GM19438 (cell line): ENCODE results near the gene MYL5.
"Not testable (repeated sequence)": the region's sequence is repeated elsewhere in the genome, so short reads cannot be mapped to it uniquely, and the experiment has no call there.

Experiments
- ATAC-seq: cut with Tn5 transposase; IDR thresholded peaks from one replicate; pipeline ENCODE4 v1.9.1; 2021; ENCODE audit warnings: low read depth; ENCODE audit not compliant: unreplicated experiment

MYL5 gene

DNA sequence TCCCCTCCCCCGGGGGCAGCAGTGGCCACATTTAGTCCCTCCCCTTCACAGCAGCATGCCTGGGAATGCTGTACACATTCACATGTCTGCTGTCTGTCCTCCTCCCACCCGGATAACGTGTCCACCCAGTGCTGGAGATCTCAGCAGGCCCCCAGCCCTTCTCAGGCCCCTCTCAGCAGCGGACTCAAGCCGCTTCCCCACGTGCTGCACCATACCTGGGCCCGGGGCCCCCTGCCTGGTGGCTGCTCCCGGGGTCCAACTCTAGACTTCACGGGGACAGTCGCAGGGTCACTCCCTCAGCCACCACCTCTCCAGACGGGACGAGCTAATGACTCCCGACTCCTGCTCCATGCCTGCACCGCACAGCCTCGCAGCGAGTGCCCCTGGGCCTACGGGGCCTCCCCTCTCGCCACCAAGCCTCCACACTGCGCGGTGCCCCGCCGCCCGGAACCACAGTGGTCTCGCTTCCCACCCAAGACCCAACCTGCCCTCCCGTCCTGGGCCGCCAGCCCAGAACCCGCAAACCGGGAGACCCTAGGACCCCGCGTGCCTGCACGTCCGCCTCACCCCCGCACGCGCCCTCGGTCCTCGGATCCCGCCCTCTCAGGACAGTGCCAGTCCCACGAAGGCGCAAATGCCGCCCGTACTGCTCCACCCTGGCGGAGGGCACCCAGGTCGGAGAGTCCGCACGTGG, 30.0 kb downstream of the MYL5 start:
- ATAC-seq = no peak

DNA sequence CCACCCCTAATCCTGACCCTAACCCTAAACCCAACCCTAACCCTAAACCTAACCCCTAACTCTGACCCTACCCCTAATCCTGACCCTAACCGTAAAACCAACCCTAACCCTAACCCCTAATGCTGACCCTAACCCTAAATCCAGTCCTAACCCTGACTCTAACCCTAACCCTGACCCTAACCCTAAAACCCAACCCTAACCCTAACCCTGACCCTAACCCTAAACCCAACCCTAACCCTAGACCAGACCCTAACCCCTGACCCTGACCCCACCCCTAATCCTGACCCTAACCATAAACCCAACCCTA, 30.6 kb downstream of the MYL5 start:
- ATAC-seq = no peak

DNA sequence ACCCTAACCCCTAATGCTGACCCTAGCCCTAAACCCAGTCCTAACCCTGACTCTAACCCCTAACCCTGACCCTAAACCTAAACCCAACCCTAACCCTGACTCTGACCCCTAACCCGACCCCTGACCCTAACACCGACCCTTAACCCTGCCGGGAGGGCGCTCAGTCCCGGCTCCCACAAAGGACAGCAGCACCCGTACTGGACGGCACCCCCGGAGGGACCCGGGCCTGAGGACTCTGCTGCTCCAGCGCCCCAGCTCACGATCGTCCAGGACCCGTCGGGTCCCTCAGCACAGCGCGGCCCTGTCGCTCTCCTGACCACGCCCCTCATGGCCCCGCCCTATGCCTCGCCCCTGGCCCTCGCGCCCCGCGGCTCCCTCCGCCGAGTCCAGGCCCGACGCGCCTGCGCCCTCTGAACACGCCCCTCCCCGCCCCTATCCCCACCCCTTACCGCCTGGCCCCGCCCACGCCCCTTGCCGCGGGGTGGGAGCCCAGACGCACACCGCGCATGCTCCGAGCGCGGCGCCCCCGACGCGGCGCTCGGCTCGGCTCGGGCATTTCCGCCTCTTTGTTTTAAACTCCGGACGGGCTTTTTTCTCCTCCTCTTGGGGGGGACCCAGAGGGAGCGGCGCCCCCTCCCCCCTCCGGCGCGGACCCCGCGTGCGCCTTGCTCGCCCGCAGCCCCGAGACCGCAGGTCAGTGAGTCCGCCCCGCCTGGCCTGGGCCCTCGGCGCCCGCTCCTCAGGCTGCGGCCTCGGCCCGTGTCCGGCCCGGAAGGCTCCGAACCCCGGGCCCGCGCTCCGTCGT, 31.1 kb downstream of the MYL5 start, which contains the start of gene PCGF3:
Gene PCGF3, plus strand, starts transcription at position 555 of the 805 bp plus-strand sequence. CDS start 27,849 bp downstream, outside the sequence.
- ATAC-seq = peak; percentile 97

DNA sequence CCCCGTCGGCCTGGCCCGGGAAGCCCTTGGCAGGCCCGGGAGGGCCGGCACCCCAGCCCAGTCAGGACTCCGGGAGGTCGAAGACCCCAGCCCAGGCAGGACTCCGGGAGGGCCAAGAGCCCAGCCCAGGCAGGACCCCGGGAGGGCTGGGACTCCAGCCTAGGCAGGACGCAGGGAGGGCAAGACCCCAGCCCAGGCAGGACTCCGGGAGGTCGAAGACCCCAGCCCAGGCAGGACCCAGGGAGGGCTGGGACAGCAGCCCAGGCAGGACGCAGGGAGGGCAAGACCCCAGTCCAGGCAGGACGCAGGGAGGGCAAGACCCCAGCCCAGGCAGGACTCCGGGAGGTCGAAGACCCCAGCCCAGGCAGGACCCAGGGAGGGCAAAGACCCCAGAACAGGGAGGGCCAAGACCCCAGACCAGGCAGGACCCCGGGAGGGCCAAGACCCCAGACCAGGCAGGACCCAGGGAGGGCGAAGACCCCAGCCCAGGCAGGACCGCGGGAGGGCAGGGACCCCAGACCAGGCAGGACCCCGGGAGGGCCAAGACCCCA, 31.8 kb downstream of the MYL5 start:
- ATAC-seq = not testable (repeated sequence)

DNA sequence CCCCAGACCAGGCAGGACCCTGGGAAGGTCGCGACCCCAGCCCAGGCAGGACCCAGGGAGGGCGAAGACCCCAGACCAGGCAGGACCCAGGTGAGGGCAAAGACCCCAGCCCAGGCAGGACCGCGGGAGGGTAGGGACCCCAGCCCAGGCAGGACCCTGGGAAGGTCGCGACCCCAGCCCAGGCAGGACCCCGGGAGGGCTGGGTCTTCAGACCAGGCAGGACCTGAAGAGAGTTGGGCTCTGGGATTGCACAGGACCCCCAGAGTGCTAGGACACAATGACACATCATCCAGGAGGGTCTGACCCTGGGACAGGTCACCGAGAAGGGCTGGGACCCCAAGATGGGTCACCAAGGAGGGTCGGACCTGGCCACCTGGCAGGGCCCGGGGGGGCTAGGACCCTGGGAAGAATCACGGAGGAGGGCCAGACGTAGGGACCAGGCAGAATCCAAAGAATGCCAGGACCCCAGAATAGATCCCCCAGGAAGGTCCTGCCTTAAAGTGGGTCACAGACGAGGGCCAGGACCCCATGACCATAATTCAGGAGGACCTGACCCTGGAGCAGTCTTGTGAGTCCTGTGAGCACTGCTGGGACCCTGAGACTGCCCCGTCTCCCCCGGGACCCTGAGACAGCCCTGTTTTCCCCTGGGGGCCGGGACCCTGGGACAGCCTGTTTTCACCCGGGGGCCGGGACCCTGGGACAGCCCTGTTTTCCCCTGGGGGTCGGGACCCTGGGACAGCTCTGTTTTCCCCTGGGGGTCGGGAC, 32.7 kb downstream of the MYL5 start:
- ATAC-seq = no peak

DNA sequence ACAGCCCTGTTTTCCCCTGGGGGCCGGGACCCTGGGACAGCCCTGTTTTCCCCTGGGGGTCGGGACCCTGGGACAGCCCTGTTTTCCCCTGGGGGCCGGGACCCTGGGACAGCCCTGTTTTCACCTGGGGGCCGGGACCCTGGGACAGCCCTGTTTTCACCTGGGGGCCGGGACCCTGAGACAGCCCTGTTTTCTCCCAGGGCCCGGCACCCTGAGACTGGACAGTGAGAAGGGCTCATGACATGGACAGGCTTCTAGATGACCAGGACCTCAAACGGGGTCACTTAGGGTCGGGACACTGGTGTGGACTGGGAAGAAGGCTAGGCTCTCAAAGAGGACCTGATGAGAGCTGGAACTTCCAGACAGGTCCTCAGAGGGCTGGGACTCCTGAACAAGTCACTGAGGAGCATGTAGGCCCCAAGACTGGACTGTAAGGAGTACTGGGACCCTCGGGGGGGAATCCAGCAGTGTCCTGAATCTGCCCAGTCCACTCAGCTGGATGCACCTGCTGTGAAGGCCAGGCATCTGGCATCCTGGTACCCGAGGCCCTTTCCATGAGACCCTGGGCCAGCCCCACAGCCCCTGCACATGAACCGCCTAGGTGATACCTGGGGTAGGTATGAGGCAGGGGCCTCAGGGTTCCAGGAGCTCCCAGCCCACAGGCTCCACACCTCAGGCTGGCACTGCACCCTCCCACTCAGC, 33.7 kb downstream of the MYL5 start:
- no peak for ATAC-seq

DNA sequence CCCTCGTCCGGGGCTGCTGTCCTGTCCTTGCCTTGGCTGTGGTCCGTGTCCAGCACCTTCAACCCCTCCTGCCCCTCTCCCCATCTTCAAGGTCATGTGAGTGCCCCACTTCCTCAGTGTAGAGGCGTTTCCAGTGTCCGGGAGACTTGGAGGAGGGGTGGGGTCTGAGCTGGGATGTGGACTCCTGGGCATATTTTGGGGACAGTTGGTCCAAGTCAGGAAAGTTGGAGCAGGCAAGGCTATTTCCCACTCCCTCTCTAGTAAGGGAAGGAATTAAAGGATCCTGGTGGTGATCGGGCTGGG, 34.2 kb downstream of the MYL5 start:
- ATAC-seq = no peak

DNA sequence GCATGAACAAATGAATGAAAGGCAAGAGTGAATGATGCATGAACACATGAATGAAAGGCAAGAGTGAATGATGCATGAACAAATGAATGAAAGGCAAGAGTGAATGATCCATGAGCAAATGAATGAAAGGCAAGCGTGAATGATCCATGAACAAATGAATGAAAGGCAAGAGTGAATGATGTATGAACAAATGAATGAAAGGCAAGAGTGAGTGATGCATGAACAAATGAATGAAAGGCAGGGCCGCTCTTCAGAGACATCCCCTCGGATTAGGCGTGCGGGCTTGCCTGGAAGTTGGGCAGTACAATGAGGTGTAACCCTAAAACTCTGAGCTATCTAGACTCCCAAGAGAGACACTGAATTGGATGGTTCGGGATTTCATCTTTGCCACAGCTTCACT, 35.0 kb downstream of the MYL5 start:
- ATAC-seq = no peak

DNA sequence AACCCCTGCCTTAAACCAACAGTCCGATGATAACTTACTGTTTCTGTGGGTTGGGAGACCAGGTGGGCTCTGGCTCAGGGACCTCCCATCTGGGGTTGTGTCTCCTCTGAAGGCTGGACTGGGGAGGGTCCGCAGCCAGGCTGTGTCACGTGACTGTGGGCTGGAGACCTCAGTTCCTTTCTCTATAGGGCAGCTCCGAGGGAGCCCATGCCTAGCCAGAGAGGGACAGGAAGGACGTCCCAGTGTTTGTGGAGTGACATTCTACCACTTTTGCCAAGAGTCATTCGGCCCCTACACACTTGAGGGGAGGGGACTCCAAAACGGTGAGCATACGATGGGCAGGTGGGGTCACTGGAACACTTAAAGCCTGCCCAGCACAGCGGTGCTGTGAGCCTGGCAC, 35.8 kb downstream of the MYL5 start:
- no peak for ATAC-seq

DNA sequence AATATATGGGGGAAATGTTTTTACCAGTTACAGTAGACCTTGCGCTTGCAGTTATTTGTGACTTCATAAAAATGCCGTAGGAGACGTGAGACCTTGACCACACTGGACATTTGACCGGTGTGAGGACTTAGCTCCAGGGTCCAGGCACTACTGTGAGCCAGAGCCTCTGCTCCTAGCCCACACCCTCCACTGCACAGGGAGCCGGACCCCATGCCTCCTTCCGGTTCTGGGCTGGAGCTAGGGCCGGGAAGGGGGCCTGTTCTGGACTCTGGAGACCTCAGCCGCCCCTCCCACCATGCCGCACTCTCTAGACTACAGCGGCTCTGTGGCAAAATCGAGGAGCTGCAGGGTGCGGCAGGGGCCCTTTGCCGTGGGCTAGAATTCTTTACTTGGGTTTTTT, 36.6 kb downstream of the MYL5 start:
- no peak for ATAC-seq

DNA sequence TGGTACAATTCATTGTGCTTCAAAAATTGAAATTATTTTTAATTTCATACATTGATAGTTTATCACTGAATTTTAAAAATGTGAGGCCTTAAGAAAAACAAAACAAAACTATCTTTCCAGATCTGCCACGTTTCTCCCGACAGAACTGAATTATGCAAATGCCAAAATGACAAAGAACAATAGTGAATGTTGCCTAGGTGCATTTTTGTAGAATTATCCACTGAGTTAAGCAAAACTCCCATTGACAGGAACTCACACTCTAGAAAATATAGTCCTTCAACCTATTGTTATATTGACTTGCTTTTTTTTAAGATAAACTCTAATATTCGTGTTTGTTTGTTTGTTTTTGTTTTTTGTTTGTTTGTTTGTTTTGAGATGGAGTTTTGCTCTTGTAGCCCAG, 37.8 kb downstream of the MYL5 start:
- no peak for ATAC-seq

DNA sequence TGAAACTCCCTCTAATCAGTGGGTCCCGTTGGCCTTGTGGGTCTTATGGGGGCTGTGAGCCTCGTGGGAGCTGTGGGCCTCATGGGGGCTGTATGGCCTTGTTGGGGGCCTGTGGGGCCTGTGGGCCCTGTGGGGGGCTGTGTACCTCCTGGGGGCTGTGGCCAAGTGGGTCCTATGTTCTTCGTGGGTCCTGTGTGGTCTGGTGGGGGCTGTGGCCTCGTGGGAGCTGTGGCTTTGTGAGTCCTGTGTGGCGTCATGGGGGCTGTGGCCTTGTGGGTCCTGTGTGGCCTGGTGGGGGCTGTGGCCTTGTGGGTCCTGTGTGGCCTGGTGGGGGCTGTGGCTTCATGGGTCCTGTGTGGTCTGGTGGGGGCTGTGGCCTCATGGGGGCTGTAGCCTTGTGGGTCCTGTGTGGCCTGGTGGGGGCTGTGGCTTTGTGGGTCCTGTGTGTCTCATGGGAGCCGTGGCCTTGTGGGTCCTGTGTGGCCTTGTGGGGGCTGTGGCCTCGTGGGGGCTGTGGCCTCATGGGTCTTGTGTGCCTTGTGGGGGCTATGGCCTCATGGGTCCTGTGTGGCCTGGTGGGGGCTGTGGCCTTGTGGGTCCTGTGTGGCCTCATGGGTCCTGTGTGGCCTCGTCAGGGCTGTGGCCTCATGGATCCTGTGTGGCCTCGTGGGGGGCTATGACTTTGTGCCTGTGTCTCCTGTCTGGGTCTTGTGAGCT, 38.7 kb downstream of the MYL5 start:
- no peak for ATAC-seq

DNA sequence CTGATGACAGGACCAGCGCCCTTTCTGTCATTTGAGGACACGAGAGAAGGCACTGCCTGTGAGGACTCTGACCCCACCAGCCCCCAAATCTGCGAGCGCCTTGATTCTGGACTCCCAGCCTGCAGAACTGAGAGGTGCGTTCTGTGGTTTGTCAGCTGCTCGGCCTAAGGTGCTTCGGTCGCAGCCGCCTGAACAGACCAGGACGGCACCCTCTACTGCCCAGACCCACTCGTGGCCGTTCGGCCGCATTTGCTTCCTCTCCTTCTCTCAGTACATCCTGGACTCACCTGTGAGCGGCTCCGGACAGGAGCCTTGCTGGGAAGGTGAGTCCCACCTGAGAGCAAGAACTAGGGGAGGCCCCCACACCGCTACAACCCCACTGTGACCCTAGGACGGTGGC, 39.7 kb downstream of the MYL5 start:
- no peak for ATAC-seq

DNA sequence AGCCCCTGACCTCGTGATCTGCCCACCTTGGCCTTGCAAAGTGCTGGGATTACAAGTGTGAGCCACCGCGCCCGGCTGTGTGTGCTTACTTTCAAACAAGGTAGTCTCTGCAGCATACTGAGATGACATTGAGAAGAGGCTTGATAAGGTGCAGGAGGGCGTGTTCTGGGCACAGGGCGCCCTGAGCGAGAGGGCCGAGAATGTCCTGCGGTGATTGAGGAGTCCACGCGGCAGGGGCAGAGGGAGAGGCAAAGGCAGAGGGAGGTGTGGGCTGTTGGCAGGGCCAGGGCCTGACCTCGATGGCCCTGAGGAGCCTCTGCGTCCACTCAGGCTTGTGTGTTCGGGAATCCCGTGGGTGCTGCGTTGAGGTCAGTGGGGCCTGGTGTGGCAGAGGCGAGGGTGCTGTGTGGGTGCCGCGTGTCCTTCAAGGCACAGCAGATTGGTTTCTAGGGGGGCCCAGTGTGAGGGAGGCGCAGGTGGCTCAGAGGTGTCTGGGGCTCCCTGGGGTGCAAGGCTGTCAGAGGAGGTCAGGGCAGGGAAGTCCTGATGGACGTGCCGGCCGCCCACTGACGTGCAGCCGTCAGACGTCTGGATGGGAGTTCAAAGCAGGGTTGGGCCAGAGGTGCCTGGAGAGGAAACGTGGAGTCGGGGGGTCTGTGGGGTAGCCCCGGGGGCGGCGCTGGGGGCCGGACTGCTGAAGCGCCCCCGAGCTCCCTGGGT, 43.4 kb downstream of the MYL5 start:
- no peak for ATAC-seq

DNA sequence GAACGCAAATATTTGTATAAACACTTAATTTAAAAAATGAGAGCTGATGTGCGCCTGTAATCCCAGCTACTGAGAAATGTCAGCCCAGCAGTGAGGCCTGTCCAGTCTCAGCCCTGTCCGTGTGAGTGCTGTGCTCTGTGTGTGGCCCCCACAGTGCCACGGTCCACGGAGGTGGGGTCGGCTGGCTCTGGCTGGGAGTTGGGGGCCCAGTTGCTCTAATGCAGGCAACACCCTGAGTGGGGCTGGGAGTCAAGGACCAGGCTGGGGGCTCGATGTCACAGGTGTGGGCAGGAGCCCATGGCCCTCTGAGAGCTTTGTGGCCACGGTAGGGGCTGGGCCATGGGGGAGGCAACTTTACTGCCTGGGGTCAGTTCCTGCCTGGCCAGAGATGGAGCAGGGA, 44.1 kb downstream of the MYL5 start:
- no peak for ATAC-seq

DNA sequence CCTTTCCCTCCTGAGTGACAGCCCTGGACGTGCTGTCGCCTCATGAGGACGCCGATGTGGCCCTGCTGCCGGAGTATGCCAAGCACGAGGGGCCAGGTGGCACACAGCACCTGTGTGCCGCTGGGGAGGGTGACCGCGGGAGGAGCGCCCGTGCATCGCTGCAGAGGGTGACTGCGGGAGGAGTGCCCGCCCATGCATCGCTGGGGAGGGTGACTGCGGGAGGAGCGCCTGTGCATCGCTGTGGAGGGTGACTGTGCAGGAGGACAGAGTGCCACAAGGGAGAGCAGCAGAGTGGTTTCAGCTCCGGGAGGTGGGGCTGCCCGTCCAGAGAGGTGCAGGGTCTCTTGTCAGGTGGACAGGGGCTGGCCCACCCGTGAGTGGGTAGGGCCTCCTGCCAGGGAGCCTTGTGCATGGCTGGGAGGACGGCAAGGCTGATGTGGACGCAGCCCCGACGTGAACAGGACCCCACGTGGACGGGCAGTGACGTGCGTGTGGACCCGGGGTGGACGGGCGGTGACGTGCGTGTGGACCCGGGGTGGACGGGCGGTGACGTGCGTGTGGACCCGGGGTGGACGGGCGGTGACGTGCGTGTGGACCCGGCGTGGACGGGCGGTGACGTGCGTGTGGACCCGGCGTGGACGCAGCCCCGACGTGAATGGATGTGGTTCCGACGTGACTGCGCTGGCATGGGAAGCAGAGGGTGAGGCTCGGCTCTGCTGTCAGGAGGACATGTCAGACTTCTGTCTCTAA, 45.9 kb downstream of the MYL5 start:
- ATAC-seq = no peak

DNA sequence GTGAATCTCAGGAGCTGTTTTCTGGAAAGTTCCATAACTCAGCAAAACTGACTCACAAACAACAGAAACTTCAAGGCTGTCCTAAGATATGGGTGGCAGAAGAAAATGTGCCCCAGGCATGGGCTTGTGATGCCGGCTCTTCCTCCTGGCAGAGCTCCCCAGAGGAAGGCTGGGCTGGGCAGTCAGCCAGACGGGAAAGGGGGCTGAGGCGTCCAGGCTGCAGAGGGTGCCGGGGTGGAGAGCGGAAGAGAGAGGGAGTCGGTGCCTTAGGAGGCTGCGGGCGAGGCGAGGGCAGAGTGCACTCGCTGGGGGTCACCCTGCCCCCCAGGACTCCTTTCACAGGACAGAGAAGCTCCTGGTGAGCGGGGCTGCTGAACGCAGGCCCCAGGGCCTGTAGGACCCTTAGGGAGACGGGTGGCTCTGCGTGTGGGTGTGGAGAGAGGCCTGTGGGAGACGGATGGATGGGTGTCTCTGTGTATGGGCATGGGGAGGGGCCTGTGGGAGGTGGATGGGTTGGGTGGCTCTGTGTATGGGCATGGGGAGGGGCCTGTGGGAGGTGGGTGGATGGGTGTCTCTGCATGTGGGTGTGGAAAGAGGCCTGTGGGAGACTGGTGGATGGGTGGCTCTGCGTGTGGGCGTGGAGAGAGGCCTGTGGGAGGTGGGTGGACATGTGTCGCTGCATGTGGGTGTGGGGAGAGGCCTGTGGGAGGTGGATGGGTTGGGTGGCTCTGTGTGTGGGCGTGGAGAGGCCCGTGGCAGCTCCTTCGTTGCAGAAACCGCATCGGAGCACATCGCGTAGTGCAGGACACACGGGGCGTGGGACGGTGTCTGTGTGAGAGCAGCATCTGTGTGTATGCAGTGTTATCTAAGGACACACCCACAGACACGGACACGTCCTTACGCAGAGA, 47.2 kb downstream of the MYL5 start:
- ATAC-seq = no peak

DNA sequence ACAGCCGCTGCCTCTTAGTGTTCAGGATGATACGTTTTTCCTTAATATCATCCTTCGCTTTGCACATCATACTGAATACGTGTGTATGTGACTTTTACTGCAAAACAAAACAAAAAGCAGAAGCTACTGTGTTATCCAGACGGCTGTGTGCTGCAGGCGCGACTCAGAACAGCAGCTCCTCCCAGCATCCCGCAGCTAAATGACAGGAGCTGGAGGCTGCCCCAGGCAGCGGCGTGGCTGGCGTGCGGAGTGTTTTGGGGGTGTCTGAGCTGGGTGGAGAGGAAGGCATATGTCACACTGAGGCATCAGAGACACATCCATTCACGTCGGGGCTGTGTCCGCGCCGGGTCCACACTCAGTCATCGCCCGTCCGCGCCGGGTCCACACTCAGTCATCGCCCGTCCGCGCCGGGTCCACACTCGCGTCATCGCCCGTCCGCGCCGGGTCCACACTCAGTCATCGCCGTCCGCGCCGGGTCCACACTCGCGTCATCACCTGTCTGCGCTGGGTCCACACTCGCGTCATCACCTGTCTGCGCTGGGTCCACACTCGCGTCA, 47.9 kb downstream of the MYL5 start:
- no peak for ATAC-seq
